HepG2 (cell line): ENCODE measurements around the gene LMTK2. TPM values are rescaled to one million over a fixed set of nuclear protein-coding genes. Genes with fewer than 3 reads are reported as not detected.

ENCODE experiments used
- GMEB2 ChIP-seq: IDR thresholded peaks from 2 replicates; pipeline ENCODE4 v1.6.1; 2016; ENCODE audit warnings: missing biosample characterization, missing genetic modification reagents, low read depth
- MED1 ChIP-seq: sonication (generic); formaldehyde crosslinking; IDR thresholded peaks from 2 replicates; pipeline ENCODE4 v1.4.0; 2020; ENCODE audit warnings: missing genetic modification reagents
- NR2C2 ChIP-seq: sonication (generic); formaldehyde crosslinking; IDR thresholded peaks from 2 replicates; pipeline ENCODE4 v1.4.0; 2020; ENCODE audit warnings: missing genetic modification reagents, mild to moderate bottlenecking, moderate library complexity, borderline replicate concordance
- POLR2AphosphoS5 ChIP-seq: IDR thresholded peaks from 2 replicates; pipeline ENCODE4 v1.6.1; 2012; ENCODE audit warnings: low read depth, low read length
- PREB ChIP-seq: sonication (generic); formaldehyde crosslinking; IDR thresholded peaks from 2 replicates; pipeline ENCODE4 v1.4.0; 2020; ENCODE audit warnings: missing genetic modification reagents
- RFXANK ChIP-seq: IDR thresholded peaks from 2 replicates; pipeline ENCODE4 v1.6.1; 2016
- SALL1 ChIP-seq: sonication (generic); formaldehyde crosslinking; IDR thresholded peaks from 2 replicates; pipeline ENCODE4 v1.8.0; 2022; ENCODE audit warnings: mild to moderate bottlenecking, missing genetic modification reagents
- SRF ChIP-seq: IDR thresholded peaks from 2 replicates; pipeline ENCODE4 v1.6.1; 2011; ENCODE audit warnings: mild to moderate bottlenecking, low read depth, low read length, moderate library complexity
- ZC3H13 ChIP-seq: sonication (generic); formaldehyde crosslinking; IDR thresholded peaks from 2 replicates; pipeline ENCODE4 v1.8.1; 2023; ENCODE audit warnings: mild to moderate bottlenecking, missing genetic modification reagents, moderate library complexity
- ZNF180 ChIP-seq: sonication (generic); formaldehyde crosslinking; IDR thresholded peaks from 2 replicates; pipeline ENCODE4 v1.4.0; 2020; ENCODE audit warnings: low read depth, missing genetic modification reagents, borderline replicate concordance
- ZNF224 ChIP-seq: sonication (generic); formaldehyde crosslinking; IDR thresholded peaks from 2 replicates; pipeline ENCODE4 v1.5.0; 2020; ENCODE audit warnings: mild to moderate bottlenecking, missing genetic modification reagents
- ZNF232 ChIP-seq: sonication (generic); formaldehyde crosslinking; IDR thresholded peaks from 2 replicates; pipeline ENCODE4 v1.4.0; 2020; ENCODE audit warnings: missing genetic modification reagents, borderline replicate concordance
- ZNF331 ChIP-seq: sonication (generic); formaldehyde crosslinking; IDR thresholded peaks from 2 replicates; pipeline ENCODE4 v1.4.0; 2020; ENCODE audit warnings: missing genetic modification reagents
- ZNF350 ChIP-seq: sonication (generic); formaldehyde crosslinking; IDR thresholded peaks from 2 replicates; pipeline ENCODE4 v1.4.0; 2020; ENCODE audit warnings: mild to moderate bottlenecking, low read depth, missing genetic modification reagents, borderline replicate concordance
- ZNF629 ChIP-seq: sonication (generic); formaldehyde crosslinking; conservative IDR thresholded peaks from 2 replicates; pipeline ENCODE4 v1.5.0; 2020; ENCODE audit warnings: missing genetic modification reagents
- ZSCAN30 ChIP-seq: sonication (generic); formaldehyde crosslinking; IDR thresholded peaks from 2 replicates; pipeline ENCODE4 v1.5.0; 2020; ENCODE audit warnings: mild to moderate bottlenecking, missing genetic modification reagents
- polyA plus RNA-seq, 8 experiments: library from polyadenylated mRNA; depleted of rRNA in 3 of 8; stranded (reverse) in 7 of 8; unstranded in 1 of 8; fragments of >200 nt; fragmentation: Illumina TruSeq in 4 of 8; extraction: Trizol in 4 of 8; gene quantifications; 2 replicates each; pipeline versions ENCODE4 v1.2.1 to v1.2.3, GENCODE V29; 2011 to 2016; ENCODE audit warnings: low read depth in 4 of 8, missing spikeins in 1 of 8, mixed read lengths in 1 of 8; ENCODE audit not compliant: insufficient read depth in 1 of 8
- total RNA-seq, 5 experiments: library from RNA; depleted of rRNA; stranded (reverse); fragments of >200 nt; fragmentation: Illumina TruSeq; extraction: Trizol; gene quantifications; 2 replicates each; pipeline ENCODE4 v1.2.3, GENCODE V29; 2016; ENCODE audit warnings: low read depth in 1 of 5
- TF ChIP-seq, protein P1 (sequence below): sonication (generic); formaldehyde crosslinking; IDR thresholded peaks from 2 replicates; pipeline ENCODE4 v1.9.0; 2021; ENCODE audit warnings: missing genetic modification reagents, mild to moderate bottlenecking, borderline replicate concordance

LMTK2 gene
- total and polyA plus RNA-seq, 2 of the 13 experiments (the other 11 are each of a cell fraction or from before 2014, with no cell fraction given), result 9.5 to 11.7 TPM

GRCh38 chr7:98211221-98211675, 104.6 kb downstream of the LMTK2 start, which contains the start of gene BHLHA15 (continued):
- TF ChIP-seq ZNF224 (CRISPR knock-in tag), result no peak
- TF ChIP-seq SALL1 (CRISPR knock-in tag), result no peak
- no peak for TF ChIP-seq ZNF629 (CRISPR knock-in tag)
- TF ChIP-seq NR2C2 (CRISPR knock-in tag), result no peak
- no peak for TF ChIP-seq ZNF331
- TF ChIP-seq, protein P1, sequence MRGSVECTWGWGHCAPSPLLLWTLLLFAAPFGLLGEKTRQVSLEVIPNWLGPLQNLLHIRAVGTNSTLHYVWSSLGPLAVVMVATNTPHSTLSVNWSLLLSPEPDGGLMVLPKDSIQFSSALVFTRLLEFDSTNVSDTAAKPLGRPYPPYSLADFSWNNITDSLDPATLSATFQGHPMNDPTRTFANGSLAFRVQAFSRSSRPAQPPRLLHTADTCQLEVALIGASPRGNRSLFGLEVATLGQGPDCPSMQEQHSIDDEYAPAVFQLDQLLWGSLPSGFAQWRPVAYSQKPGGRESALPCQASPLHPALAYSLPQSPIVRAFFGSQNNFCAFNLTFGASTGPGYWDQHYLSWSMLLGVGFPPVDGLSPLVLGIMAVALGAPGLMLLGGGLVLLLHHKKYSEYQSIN (CRISPR knock-in tag), result no peak
- TF ChIP-seq ZNF232, result no peak
- TF ChIP-seq ZC3H13, result 0 out of 2 replicates have a peak, but pooled peaks have one; percentile 11
- no peak for TF ChIP-seq PREB
- no peak for TF ChIP-seq ZSCAN30 (CRISPR knock-in tag)
- peak; percentile 9; the same call in 1 of the 2 replicates for TF ChIP-seq POLR2AphosphoS5
- no peak for TF ChIP-seq SRF
- TF ChIP-seq ZNF180 (CRISPR knock-in tag), result no peak
- no peak for TF ChIP-seq GMEB2 (CRISPR knock-in tag)
- no peak for TF ChIP-seq MED1
- TF ChIP-seq ZNF350, result no peak
- TF ChIP-seq RFXANK (CRISPR knock-in tag), result no peak
- TF ChIP-seq, all 625 proteins: peak for 4
